ENCODE data around the gene HOXB7. TPM values are rescaled to one million over a fixed set of nuclear protein-coding genes. Genes with fewer than 3 reads are reported as not detected.

HOXB7 gene
- total and polyA plus RNA-seq, 2 of the 13 experiments (the other 11 are each of a cell fraction or from before 2014, with no cell fraction given): 0.04 TPM; not detected in 1

- no peak for TF ChIP-seq CERS6 (CRISPR knock-in tag; IDR thresholded peaks at IDR 0.05)
- peak; percentile 30 for TF ChIP-seq TEAD3 (CRISPR knock-in tag; optimal IDR thresholded peaks at IDR 0.05; ENCODE audit: borderline replicate concordance)
- no peak for TF ChIP-seq HCFC1 (IDR thresholded peaks at IDR 0.05; ENCODE audit: low read depth, low read length)
- no peak for TF ChIP-seq ZNF614 (CRISPR knock-in tag; IDR thresholded peaks at IDR 0.05; ENCODE audit: borderline replicate concordance)
- TF ChIP-seq LBX2 (CRISPR knock-in tag; IDR thresholded peaks at IDR 0.05; ENCODE audit: borderline replicate concordance): no peak
- TF ChIP-seq ZNF441 (CRISPR knock-in tag; IDR thresholded peaks at IDR 0.05; ENCODE audit: borderline replicate concordance): no peak
- TF ChIP-seq NCOA5 (CRISPR knock-in tag; IDR thresholded peaks at IDR 0.05): no peak
- no peak for TF ChIP-seq LCORL (IDR thresholded peaks at IDR 0.05)
- TF ChIP-seq LCORL (CRISPR knock-in tag; IDR thresholded peaks at IDR 0.05): 0 out of 2 replicates have a peak, but pooled peaks have one; percentile 18
- TF ChIP-seq ATF7-NPFF (CRISPR knock-in tag; IDR thresholded peaks at IDR 0.05; ENCODE audit: low read depth): no peak
- TF ChIP-seq RELA (CRISPR knock-in tag; IDR thresholded peaks at IDR 0.05): peak; percentile 67; the same call in 1 of the 2 replicates
- TF ChIP-seq, protein P1, sequence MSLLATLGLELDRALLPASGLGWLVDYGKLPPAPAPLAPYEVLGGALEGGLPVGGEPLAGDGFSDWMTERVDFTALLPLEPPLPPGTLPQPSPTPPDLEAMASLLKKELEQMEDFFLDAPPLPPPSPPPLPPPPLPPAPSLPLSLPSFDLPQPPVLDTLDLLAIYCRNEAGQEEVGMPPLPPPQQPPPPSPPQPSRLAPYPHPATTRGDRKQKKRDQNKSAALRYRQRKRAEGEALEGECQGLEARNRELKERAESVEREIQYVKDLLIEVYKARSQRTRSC (CRISPR knock-in tag; IDR thresholded peaks at IDR 0.05; ENCODE audit: low read depth): no peak
- no peak for TF ChIP-seq ETV6 (CRISPR knock-in tag; conservative IDR thresholded peaks at IDR 0.05)
- TF ChIP-seq ZNF326 (CRISPR knock-in tag; IDR thresholded peaks at IDR 0.05; ENCODE audit: borderline replicate concordance): no peak
- no peak for TF ChIP-seq ZNF207 (IDR thresholded peaks at IDR 0.05; ENCODE audit: borderline replicate concordance)
- no peak for TF ChIP-seq DNMT1 (CRISPR knock-in tag; IDR thresholded peaks at IDR 0.05)
- TF ChIP-seq NAIF1 (CRISPR knock-in tag; IDR thresholded peaks at IDR 0.05; ENCODE audit: borderline replicate concordance): no peak
- 0 out of 2 replicates have a peak, but pooled peaks have one; percentile 45 for TF ChIP-seq PPARG (CRISPR knock-in tag; conservative IDR thresholded peaks at IDR 0.05)
- TF ChIP-seq CBX2 (IDR thresholded peaks at IDR 0.05; ENCODE audit: low read depth, low read length): no peak
- peak; percentile 28; the same call in 1 of the 2 replicates for TF ChIP-seq CBX2 (CRISPR knock-in tag; IDR thresholded peaks at IDR 0.05; ENCODE audit: low read depth)
- no peak for TF ChIP-seq ZNF337 (CRISPR knock-in tag; IDR thresholded peaks at IDR 0.05; ENCODE audit: borderline replicate concordance, low read depth)
- TF ChIP-seq, protein P2, sequence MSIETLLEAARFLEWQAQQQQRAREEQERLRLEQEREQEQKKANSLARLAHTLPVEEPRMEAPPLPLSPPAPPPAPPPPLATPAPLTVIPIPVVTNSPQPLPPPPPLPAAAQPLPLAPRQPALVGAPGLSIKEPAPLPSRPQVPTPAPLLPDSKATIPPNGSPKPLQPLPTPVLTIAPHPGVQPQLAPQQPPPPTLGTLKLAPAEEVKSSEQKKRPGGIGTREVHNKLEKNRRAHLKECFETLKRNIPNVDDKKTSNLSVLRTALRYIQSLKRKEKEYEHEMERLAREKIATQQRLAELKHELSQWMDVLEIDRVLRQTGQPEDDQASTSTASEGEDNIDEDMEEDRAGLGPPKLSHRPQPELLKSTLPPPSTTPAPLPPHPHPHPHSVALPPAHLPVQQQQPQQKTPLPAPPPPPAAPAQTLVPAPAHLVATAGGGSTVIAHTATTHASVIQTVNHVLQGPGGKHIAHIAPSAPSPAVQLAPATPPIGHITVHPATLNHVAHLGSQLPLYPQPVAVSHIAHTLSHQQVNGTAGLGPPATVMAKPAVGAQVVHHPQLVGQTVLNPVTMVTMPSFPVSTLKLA (IDR thresholded peaks at IDR 0.05): no peak
- TF ChIP-seq HOMEZ (CRISPR knock-in tag; IDR thresholded peaks at IDR 0.05; ENCODE audit: low read depth): 0 out of 2 replicates have a peak, but pooled peaks have one; percentile 15
- no peak for TF ChIP-seq ZNF747 (CRISPR knock-in tag; IDR thresholded peaks at IDR 0.05; ENCODE audit: borderline replicate concordance)
- TF ChIP-seq, protein P3, sequence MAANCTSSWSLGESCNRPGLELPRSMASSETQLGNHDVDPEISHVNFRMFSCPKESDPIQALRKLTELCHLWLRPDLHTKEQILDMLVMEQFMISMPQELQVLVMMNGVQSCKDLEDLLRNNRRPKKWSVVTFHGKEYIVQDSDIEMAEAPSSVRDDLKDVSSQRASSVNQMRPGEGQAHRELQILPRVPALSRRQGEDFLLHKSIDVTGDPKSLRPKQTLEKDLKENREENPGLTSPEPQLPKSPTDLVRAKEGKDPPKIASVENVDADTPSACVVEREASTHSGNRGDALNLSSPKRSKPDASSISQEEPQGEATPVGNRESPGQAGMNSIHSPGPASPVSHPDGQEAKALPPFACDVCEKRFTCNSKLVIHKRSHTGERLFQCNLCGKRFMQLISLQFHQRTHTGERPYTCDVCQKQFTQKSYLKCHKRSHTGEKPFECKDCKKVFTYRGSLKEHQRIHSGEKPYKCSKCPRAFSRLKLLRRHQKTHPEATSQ (CRISPR knock-in tag; IDR thresholded peaks at IDR 0.05; ENCODE audit: borderline replicate concordance): no peak
These were observed 7.6 kb upstream of the HOXB7 start (continued) for GRCh38 chr17:48618256-48618896.

Data from HepG2 (cell line).